Measurements from ENCODE around the gene SLC23A1.

Gene SLC23A1

GRCh38 chr5:139407517-139407916, 24.4 kb upstream of the SLC23A1 start:
- DNase-seq (ENCODE audit: low spot score): no peak

DNA sequence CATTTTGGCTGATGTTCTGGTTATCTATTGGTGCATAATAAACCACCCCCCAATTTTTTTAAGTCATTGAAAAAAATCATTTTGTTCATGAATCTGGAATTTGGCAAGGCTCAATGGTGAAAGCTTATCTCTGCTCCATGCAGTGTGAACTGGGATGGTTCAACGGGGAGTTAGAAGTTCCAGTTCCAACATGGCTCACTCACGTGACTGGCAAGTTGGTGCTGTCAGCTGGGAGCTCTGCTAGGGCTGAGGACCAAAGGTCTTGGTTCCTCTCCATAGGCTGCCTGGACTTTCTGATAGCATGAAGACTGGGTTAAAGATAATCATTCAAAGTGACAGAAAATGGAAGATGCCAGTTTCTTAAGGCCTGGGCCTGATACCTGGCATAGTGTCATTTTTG, 23.9 kb upstream of the SLC23A1 start:
- DNase-seq (ENCODE audit: low spot score): no peak

DNA sequence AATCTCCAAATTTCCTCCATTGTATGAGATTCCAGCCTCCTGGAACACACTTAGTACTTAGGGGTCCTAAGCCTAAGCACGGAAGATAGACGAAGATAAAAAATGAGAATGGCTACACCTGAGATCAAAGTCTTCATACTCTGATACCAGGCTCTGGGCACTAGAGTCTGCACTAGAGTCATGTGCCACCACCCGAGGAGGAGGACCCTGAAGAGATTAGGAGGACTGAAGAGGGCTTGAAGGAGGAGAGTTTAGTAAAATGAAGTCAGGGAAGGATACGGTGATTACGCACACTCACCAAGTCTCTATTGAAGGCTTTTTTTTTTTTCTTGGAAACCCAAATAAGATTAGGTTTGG, 21.4 kb upstream of the SLC23A1 start:
- DNase-seq (ENCODE audit: low spot score): no peak

- DNase-seq (ENCODE audit: low spot score): peak; percentile 99
These were observed 20.8 kb upstream of the SLC23A1 start, which contains the start of gene SPATA24 for GRCh38 chr5:139403787-139404483. TSS of gene SPATA24 (minus strand) at chr5:139404089. CDS start at chr5:139404060, 29 bp downstream.

DNA sequence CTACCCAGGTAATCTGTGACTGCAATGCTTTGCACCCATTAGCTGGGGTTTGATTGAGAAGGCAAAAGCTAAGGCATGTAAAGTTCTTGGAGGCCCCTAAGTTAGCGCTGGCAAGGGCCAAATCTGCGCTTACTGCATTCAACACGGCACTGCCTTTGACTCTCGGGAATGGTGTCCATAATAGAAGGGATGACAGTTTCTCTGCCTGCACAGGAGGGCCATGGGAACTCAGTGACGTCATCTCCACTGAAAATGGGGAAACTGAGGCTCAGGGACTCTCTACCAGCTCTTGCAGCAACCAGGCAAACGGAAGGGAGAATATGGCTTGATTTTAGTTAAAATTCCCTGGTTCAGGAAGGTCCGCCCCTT, 20.3 kb upstream of the SLC23A1 start:
- DNase-seq (ENCODE audit: low spot score): no peak

DNA sequence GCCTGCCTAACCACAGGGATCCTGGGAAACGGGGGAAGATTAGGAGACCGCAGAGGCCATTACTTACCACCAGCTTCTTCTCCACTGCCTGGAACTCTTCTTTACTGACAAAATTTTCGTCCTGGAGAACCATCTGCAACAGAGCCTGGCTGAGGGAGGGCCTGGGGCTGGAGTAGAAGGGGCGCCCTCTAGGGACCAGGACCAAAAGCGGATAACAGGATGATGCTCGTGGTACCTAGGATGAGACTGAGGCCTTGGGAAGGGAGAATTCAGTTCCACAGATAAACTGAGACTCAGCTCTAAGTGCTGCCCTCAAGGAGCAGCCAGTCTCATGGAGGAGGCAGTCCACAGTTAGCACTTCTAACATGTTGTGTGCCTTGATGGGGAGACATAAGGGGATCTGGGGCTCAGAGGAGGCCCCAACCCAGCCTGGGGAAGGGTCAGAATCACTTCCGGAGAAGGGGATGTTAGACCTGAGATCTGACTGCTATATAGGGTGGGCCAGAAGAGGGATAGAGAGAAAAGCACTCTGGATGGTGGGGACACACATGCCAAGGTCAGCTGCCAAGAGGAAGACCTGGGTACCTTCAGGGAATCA, 19.6 kb upstream of the SLC23A1 start:
- peak; percentile 76 for DNase-seq (ENCODE audit: low spot score)

DNA sequence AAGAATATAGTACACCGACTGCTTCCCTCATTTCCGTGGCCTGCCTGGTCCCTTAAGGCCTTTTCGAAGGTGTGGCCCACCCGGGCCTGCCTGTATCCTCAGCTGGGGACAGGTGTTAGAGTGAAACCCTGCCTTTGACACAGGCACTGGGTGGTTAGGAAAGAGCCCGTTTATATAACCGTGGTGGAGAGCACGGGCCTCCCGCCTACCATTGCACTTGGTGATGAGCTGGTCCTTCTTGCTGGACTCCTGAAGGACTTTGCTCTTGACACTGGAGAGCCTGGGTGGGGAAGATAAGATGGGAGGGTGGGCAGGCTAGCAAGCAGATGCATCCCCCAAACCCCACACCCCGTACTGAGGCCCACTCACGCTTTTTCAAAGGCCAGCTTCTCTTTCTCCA, 18.4 kb upstream of the SLC23A1 start:
- DNase-seq (ENCODE audit: low spot score): no peak

DNA sequence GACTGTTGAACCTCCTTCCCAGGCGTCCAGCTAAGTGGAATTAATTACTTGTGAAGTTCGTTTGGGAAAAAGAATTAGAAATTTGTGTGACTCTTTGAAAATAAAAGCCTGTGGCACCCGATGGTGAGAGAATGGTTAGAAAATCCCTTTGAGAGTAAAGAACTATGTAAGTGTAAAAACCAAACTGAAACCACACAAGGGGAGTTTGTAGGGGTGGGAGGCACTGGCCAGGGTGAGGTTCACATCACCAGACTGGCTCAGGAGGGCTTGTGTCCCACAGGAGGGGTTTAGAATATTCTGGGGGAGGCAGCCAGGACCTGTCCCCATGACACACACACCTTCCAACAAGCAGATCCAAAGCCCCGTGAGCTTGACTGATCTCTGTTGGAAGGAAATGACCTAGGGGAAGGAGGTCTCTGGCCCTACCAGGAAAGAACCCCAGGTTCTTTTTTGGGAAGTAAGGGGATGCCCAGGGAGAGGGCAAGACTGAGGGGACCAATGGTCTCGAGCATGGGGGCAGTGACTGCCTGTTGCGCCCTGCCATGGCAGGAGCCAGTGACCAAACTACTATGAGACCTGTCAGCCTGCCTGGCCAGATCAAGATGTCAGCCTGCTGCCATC, 16.5 kb upstream of the SLC23A1 start:
- DNase-seq (ENCODE audit: low spot score): no peak

DNA sequence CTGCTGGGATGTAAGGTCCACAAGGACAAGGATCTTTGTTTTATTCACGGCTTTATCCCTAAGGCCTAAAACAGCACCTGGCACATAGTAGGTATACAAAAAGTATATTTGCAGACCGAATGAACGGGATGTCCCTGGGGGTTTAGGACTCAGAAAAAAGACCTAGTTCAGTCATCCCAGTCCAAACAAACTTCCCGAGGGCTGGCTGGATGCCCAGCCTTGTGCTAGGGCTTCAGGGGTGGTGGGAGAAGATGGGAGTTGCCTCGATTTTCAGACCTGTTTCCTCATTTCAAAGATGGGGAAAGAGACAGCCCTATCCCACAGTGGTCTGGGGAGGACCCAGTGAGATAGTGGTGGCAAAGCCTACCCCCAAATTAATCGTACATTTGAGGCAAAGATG, 14.8 kb upstream of the SLC23A1 start:
- DNase-seq (ENCODE audit: low spot score): no peak

- no peak for DNase-seq (ENCODE audit: low spot score)
These were observed 13.6 kb upstream of the SLC23A1 start for GRCh38 chr5:139396691-139397090.

- no peak for DNase-seq (ENCODE audit: low spot score)
These were observed 12.9 kb upstream of the SLC23A1 start for GRCh38 chr5:139395844-139396640.

DNA sequence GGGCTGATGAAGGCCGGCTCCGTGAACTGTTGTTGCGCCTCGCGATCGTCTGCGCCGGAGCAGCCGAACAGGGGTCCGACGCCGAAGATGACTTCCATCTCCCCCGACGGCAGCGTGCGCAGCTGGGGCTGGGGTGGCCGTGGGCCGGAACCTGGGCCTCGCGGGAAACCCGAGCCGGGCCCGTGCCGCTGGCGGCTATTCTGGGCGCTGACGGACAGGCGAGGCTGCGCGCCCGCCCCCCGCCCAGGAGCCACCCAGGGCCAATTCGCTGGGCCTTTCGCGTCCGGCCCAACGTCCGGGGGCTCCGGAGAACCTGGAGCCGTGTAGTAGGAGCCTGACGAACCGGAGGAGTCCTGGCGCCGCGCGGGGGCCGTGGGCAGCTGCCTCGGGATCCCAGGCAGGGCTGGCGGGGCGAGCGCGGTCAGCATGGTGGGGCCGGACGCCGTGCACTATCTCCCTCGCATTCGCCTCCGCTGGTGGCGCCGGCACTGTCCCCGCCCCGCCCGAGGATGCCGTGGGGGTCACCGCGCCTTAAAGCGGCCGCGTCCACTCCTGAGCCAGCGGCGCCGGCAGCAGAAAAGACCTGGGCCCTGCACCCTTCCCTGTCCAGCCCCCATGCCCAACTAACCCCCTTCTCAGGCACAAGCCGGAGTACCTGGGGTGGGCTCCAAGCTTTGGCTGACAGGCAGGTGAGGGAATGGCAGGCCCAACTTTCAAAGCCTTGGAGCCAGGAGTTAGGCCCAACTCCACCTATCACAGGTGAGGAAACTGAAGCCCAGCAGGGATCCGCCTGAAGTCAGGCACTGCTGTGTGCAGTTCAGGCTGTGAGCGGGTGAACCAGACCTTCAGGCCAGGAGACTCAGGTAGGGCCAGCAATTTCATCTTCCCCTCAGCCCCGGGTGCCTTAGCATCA, 11.8 kb upstream of the SLC23A1 start, which contains the start of gene PROB1:
Gene PROB1, minus strand, starts transcription at position 451 of the 913 bp plus-strand sequence. Its CDS starts 23 bp downstream, at position 428.
- DNase-seq (ENCODE audit: low spot score): no peak

GRCh38 chr5:139394123-139394653, 11.1 kb upstream of the SLC23A1 start:
- peak; percentile 76 for DNase-seq (ENCODE audit: low spot score)

DNA sequence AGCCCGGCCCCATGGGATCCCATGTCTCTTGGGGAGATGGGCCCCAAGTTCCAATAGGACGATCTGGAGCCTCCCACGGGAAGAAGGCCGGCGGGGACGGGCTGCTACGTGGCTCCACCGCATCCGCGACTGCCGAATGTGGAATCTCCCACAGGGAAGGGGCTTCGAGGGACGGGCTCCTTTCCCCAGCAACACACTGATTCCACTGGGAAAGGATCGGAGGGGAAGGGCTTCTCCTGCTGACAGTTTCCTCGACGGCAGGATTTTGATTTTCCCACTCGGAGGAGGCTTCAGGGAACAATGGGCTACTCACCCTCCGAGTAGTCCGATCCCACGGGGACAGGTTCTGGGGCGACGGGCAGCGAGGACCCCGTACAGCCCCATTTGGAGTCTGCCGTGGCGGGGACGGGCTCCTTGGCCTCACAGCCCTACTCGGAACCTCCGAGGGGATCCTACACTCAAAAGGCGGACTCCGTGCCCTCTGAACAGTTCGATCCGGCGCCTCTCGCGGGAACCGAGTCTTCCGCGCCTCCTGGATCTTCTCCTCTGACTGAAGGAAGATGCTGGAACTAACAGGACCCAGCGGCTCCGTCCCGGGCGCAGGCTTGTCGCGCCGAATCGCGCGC, 10.5 kb upstream of the SLC23A1 start:
- DNase-seq (ENCODE audit: low spot score): no peak

GRCh38 chr5:139392678-139393496, 9.8 kb upstream of the SLC23A1 start:
- peak; percentile 92 for DNase-seq (ENCODE audit: low spot score)

- no peak for DNase-seq (ENCODE audit: low spot score)
These were observed 9.2 kb upstream of the SLC23A1 start for GRCh38 chr5:139392324-139392677.

DNA sequence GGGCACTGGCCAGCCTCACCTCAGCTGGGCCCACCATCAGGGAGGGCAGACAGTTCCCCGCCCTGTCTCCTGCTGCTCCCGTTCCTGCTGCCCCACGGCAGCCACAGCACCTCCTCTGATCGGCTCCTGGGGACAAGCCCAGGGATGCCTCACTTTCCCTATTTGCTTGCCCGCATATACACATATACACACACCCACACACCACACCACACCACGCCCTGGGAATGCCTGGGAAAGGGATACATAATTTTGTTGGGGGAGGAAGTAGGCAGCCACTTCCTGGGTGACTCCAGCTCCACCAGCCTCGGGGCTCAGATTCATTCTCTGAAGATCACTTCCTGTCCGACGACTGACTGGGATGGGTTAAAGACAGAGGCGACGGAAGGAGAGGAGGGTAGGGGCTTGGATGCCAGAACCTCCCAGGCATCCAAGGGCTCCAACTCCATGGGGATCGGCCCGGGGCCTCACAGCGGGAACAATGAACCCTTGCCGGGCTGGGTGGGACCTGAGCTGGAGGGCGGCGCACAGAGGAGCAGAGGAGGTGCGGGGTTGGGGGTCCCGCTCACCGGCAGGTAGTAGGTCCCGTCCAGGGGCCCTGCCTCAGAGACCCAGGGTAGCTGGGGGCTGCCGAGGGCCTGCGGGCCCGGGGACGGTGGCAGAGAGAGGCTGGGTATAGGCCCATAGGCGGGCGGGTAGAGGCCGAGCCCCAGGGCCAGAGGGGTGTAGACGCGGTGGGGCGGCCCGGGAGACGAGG, 8.7 kb upstream of the SLC23A1 start:
- DNase-seq (ENCODE audit: low spot score): no peak

DNA sequence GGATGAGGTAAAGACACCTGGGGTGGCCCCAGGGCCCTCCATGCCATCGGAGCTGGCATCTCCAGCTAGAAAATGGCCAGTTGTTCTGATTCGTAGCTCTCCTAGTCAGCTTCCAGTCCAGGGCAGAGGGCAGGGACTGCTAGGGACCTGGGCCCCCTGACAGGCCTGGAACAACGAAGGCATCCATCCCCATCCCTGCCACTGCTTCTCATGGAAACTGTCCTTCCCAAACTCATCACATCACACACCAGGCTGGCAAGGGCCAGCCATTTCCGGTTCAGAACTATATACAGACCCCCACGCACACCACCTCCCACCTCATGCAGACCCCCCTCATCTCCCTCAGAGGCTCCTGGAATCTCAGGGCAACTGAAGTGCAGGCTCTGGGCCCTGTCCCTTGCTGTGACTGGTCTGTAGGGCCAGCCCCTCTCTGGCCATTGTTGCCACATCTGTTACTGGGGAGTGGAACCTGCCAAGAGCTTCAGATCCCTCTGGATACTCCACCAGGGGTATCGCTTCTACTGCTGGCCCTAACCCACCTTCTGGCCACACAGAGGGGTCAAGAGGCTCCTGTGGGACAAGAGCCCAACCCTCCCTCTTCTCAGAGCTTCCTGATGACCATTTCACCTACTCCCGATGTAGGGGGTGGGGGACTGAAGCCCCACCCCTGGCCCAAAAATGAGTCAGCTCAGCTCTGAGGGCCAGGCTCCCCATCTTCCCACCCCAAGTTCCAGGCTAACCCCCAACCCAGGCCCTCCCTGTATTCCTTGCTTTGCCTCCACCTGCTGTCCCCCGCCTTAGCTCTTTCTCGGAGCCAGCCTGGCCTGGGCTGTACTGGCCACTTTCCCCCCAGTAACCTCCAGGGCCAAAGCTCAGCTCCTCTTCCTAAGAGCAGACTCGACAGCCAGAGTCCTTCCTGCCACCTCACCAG, 7.8 kb upstream of the SLC23A1 start:
- DNase-seq (ENCODE audit: low spot score): no peak

All from iPS-NIHi11 (cell line).